Suppressor macrophage treated with lipopolysaccharide for 4 hours (primary cell): ENCODE measurements around the gene SPANXN5.
"Not testable (repeated sequence)": the region's sequence is repeated elsewhere in the genome, so short reads cannot be mapped to it uniquely, and the experiment has no call there.

ENCODE experiments used
- DNase-seq: peaks from one replicate; pipeline ENCODE4 v3.0.0-alpha.2; 2020

Gene SPANXN5

GRCh38 chrX:52797327-52797726, at the start of gene SPANXN5:
Gene SPANXN5, minus strand, starts transcription at chrX:52797427. Its CDS starts 79 bp downstream, at chrX:52797348.
- DNase-seq = not testable (repeated sequence)

- not testable (repeated sequence) for DNase-seq
These were observed 46.4 kb upstream of the SPANXN5 start for GRCh38 chrX:52843619-52844018.

- DNase-seq = no peak
These were observed 41.9 kb upstream of the SPANXN5 start for GRCh38 chrX:52839137-52839536.

GRCh38 chrX:52830551-52830950, 33.3 kb upstream of the SPANXN5 start:
- peak; percentile 34 for DNase-seq

- no peak for DNase-seq
These were observed 27.4 kb upstream of the SPANXN5 start for GRCh38 chrX:52824608-52825007.

GRCh38 chrX:52821079-52821760, 24.0 kb upstream of the SPANXN5 start:
- DNase-seq = no peak

GRCh38 chrX:52819788-52820187, 22.6 kb upstream of the SPANXN5 start:
- DNase-seq = no peak

- no peak for DNase-seq
These were observed 13.9 kb upstream of the SPANXN5 start, which contains the start of gene XAGE5 for GRCh38 chrX:52811065-52811625. Gene XAGE5, plus strand, starts transcription at chrX:52811287. Its CDS starts 1,280 bp downstream, at chrX:52812567.

GRCh38 chrX:52804876-52805275, 7.6 kb upstream of the SPANXN5 start:
- peak; percentile 42 for DNase-seq

- not testable (repeated sequence) for DNase-seq
These were observed 23.7 kb downstream of the SPANXN5 start for GRCh38 chrX:52773504-52773903.

- not testable (repeated sequence) for DNase-seq
These were observed 31.2 kb downstream of the SPANXN5 start for GRCh38 chrX:52765983-52766382.

GRCh38 chrX:52750952-52751351, 46.3 kb downstream of the SPANXN5 start, which contains the start of gene SSX2B:
Gene SSX2B, plus strand, starts transcription at chrX:52751252. Its CDS starts 1,429 bp downstream, at chrX:52752681.
- not testable (repeated sequence) for DNase-seq
